K562 (cell line): Measurements from ENCODE around the gene CLCF1. TPM values are rescaled to one million over a fixed set of nuclear protein-coding genes. Genes with fewer than 3 reads are reported as not detected.

Source experiments
- ATAC-seq: fragments of 200-7000 bp; cut with Tn5 transposase; 3 replicates; pipeline ENCODE4 v1.9.1; 2020; ENCODE audit warnings: moderate library complexity
- BruUV-seq: library from RNA; stranded (reverse); fragments of 400-500 nt; replicated peaks from 2 replicates; lab custom pipeline; 2021; lab: Mats Ljungman, UMichigan
- CTCF ChIA-PET: fragments of 300-600 bp; formaldehyde crosslinking; extraction: SDS; loops from one replicate; lab custom pipeline; 2021; ENCODE audit warnings: low intra/inter-chr PET ratio; lab: Yijun Ruan, JAX
- POLR2A ChIA-PET: fragments of 300-600, 350-650 bp; sonication (Branson Sonifier 250); formaldehyde crosslinking; extraction: SDS; loops from one replicate; lab custom pipeline; 2021; ENCODE audit warnings: antibody characterized with exemption, inconsistent platforms; lab: Yijun Ruan, JAX
- DNase-seq, 4 experiments: peaks; one replicate each; pipeline versions ENCODE4 v3.0.0 to v3.0.0-alpha.2; 2011 to 2018; ENCODE audit warnings: low spot score in 3 of 4, mixed read lengths in 3 of 4; ENCODE audit errors: extremely low read depth in 1 of 4
- FAIRE-seq: peaks from 2 replicates; lab custom pipeline; 2011; peaks lifted over from hg19 to GRCh38; lab: Jason Lieb, UNC
- H2AFZ ChIP-seq: 2 replicates; pipeline ENCODE4 v1.6.0; 2011; ENCODE audit warnings: low read depth, low read length, control low read depth, inconsistent platforms
- H3K27ac ChIP-seq: fragments of 200-600 bp; 3 replicates; pipeline ENCODE4 v1.8.0; 2011; ENCODE audit warnings: low read depth, mild to moderate bottlenecking, control low read depth, inconsistent platforms, low read length, moderate library complexity, mixed read lengths; ENCODE audit errors: extremely low read depth
- H3K27me3 ChIP-seq, 2 experiments: fragments of 300-600 bp in 1 of 2; 2 replicates in 1 of 2; 3 replicates in 1 of 2; pipeline versions ENCODE4 v1.6.0 to v1.8.0; 2011; ENCODE audit warnings: inconsistent platforms in 2 of 2, low read length in 2 of 2, mild to moderate bottlenecking in 1 of 2, mixed read lengths in 1 of 2, moderate library complexity in 1 of 2; ENCODE audit not compliant: control insufficient read depth in 2 of 2, insufficient read depth in 2 of 2
- H3K36me3 ChIP-seq: fragments of 300-600 bp; 3 replicates; pipeline ENCODE4 v1.8.0; 2011; ENCODE audit warnings: mild to moderate bottlenecking, low read length, inconsistent platforms; ENCODE audit not compliant: control insufficient read depth, insufficient read depth
- H3K4me1 ChIP-seq, 2 experiments: fragments of 200-600 bp in 1 of 2; replicated peaks in 1 of 2; 2 replicates in 1 of 2; 3 replicates in 1 of 2; pipeline versions ENCODE4 v1.5.1 to v1.8.0; 2011; ENCODE audit warnings: inconsistent platforms in 2 of 2, low read length in 2 of 2, mild to moderate bottlenecking in 1 of 2, mixed read lengths in 1 of 2, moderate library complexity in 1 of 2; ENCODE audit not compliant: control insufficient read depth in 2 of 2, insufficient read depth in 2 of 2
- H3K4me2 ChIP-seq: 2 replicates; pipeline ENCODE4 v1.6.1; 2011; ENCODE audit warnings: low read length, control low read depth, inconsistent platforms, mixed read lengths; ENCODE audit not compliant: insufficient read depth
- H3K4me3 ChIP-seq: fragments of 200-600 bp; sonication (generic), shearing (Covaris generic); 2 replicates; pipeline ENCODE4 v1.5.1; 2016; ENCODE audit warnings: control low read depth, inconsistent platforms
- H3K79me2 ChIP-seq: fragments of 200-600 bp; 3 replicates; pipeline ENCODE4 v1.8.0; 2011; ENCODE audit warnings: low read length, inconsistent platforms; ENCODE audit not compliant: control insufficient read depth, insufficient read depth
- H3K9ac ChIP-seq, 2 experiments: 2 replicates each; pipeline versions ENCODE4 v1.6.0 to v1.6.1; 2011; ENCODE audit warnings: low read depth in 2 of 2, low read length in 2 of 2, control low read depth in 1 of 2, inconsistent platforms in 1 of 2, mild to moderate bottlenecking in 1 of 2, mixed read lengths in 1 of 2; ENCODE audit not compliant: insufficient read depth in 1 of 2
- H3K9me1 ChIP-seq: one replicate; pipeline ENCODE4 v1.6.0; 2011; ENCODE audit warnings: inconsistent platforms, mild to moderate bottlenecking, low read length, moderate library complexity; ENCODE audit not compliant: control insufficient read depth, insufficient read depth
- H3K9me3 ChIP-seq: replicated peaks from 2 replicates; pipeline ENCODE4 v1.5.1; 2011; ENCODE audit warnings: low read depth, low read length, inconsistent platforms; ENCODE audit not compliant: control insufficient read depth, insufficient read depth
- H4K20me1 ChIP-seq: replicated peaks from 2 replicates; pipeline ENCODE4 v1.6.1; 2011; ENCODE audit warnings: low read length, inconsistent platforms, mixed read lengths; ENCODE audit not compliant: control insufficient read depth, insufficient read depth
- ESRRA ChIP-seq: fragments of 450-650 bp; IDR thresholded peaks from 2 replicates; pipeline ENCODE4 v1.6.1; 2014; ENCODE audit warnings: low read depth, mild to moderate bottlenecking, moderate library complexity, borderline replicate concordance
- NR2C1 ChIP-seq, 2 experiments: fragments of 450-650 bp; IDR thresholded peaks; 2 replicates each; pipeline ENCODE4 v1.6.1; 2017; ENCODE audit warnings: mild to moderate bottlenecking in 2 of 2, antibody characterized with exemption in 1 of 2, inconsistent platforms in 1 of 2, missing compliant biosample characterization in 1 of 2, missing genetic modification characterization in 1 of 2
- NR2C2 ChIP-seq, 2 experiments: fragments of 200-800 bp in 1 of 2; sonication (Bioruptor generic) in 1 of 2; sonication (generic) in 1 of 2; formaldehyde crosslinking in 1 of 2; IDR thresholded peaks; 2 replicates each; pipeline versions ENCODE4 v1.6.1 to v1.8.0; 2016 to 2022; ENCODE audit warnings: mild to moderate bottlenecking in 1 of 2, missing compliant biosample characterization in 1 of 2, missing genetic modification characterization in 1 of 2, missing genetic modification reagents in 1 of 2
- POLR2G ChIP-seq: fragments of 200-400 bp; formaldehyde crosslinking; IDR thresholded peaks from 2 replicates; pipeline ENCODE4 v1.6.1; 2017; ENCODE audit warnings: low read depth, mild to moderate bottlenecking, antibody characterized with exemption, low read length, moderate library complexity
- ZBTB7A ChIP-seq: IDR thresholded peaks from 2 replicates; pipeline ENCODE4 v1.6.1; 2011; ENCODE audit warnings: low read depth, mild to moderate bottlenecking, low read length, moderate library complexity, borderline replicate concordance; ENCODE audit not compliant: control insufficient read depth
- ZNF3 ChIP-seq: fragments of 250-450 bp; sonication (Bioruptor Pico); IDR thresholded peaks from 2 replicates; pipeline ENCODE4 v1.5.0; 2021; ENCODE audit warnings: mild to moderate bottlenecking, moderate library complexity
- WGBS: fragments of 100-300 bp; shearing (Covaris generic); methylation state at CpG from one replicate; pipeline ENCODE4 v1.1.6; 2016; ENCODE audit warnings: low coverage, mixed read lengths; ENCODE audit not compliant: insufficient coverage; ENCODE audit errors: missing lambda C conversion rate; 5-methylcytosine and 5-hydroxymethylcytosine counted together
- in situ Hi-C: fragments of 300-500 bp; cut with MboI; formaldehyde crosslinking; loops from 4 replicates; pipeline ENCODE4 v1.15.0; 2018; ENCODE audit warnings: inconsistent platforms, mixed read lengths
- intact Hi-C: fragments of 100-400 bp; cut with micrococcal nuclease; formaldehyde crosslinking; loops from 2 replicates; pipeline ENCODE4 v1.14.2; 2022
- polyA plus RNA-seq, 8 experiments: library from polyadenylated mRNA; depleted of rRNA in 4 of 8; stranded (reverse) in 5 of 8; unstranded in 3 of 8; fragments of >200 nt; fragmentation: Nextera tagmentation in 2 of 8; fragmentation: Illumina TruSeq in 1 of 8; extraction: Ambion mirVana in 2 of 8; extraction: Trizol in 1 of 8; gene quantifications; 2 replicates each; pipeline versions ENCODE4 v1.2.1 to v1.2.3, GENCODE V29; 2011 to 2014; ENCODE audit warnings: inconsistent platforms in 1 of 8, missing spikeins in 1 of 8
- total RNA-seq, 7 experiments: library from RNA; depleted of rRNA in 6 of 7; stranded (reverse); fragments of >200 nt in 6 of 7; fragmentation: Illumina TruSeq in 2 of 7; extraction: Trizol in 2 of 7; gene quantifications; 2 replicates each; pipeline versions ENCODE4 v1.2.1 to v1.2.3, GENCODE V29; 2011 to 2021; ENCODE audit warnings: low replicate concordance in 1 of 7
- TF ChIP-seq, protein P1 (sequence below), 2 experiments: fragments of 450-650 bp in 1 of 2; sonication (generic) in 1 of 2; formaldehyde crosslinking; conservative IDR thresholded peaks; 2 replicates each; pipeline versions ENCODE4 v1.4.0 to v1.8.1; 2020 to 2022; ENCODE audit warnings: mild to moderate bottlenecking in 1 of 2, missing genetic modification reagents in 1 of 2

The CLCF1 gene
- total and polyA plus RNA-seq, 9 of the 15 experiments (the other 6 are each of a cell fraction or from before 2014, with no cell fraction given), result 0.49 to 5.8 (median 3.0) TPM

GRCh38 chr11:67405688-67406339, 32.4 kb upstream of the CLCF1 start:
- no peaks in the 10 kb centered on the region for H4K20me1 ChIP-seq
- H3K9ac ChIP-seq, result no peak overlapping the region; a peak in 1 of 4 replicates
- TF ChIP-seq, protein P1, sequence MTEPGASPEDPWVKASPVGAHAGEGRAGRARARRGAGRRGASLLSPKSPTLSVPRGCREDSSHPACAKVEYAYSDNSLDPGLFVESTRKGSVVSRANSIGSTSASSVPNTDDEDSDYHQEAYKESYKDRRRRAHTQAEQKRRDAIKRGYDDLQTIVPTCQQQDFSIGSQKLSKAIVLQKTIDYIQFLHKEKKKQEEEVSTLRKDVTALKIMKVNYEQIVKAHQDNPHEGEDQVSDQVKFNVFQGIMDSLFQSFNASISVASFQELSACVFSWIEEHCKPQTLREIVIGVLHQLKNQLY (CRISPR knock-in tag; conservative IDR thresholded peaks at IDR 0.05), result no peak
- TF ChIP-seq NR2C2 (CRISPR knock-in tag; IDR thresholded peaks at IDR 0.05) (no peak), NR2C2 (tag; IDR thresholded peaks at IDR 0.05) (peak; percentile 44; the same call in 1 of the 2 replicates), POLR2G (0 out of 2 replicates have a peak, but pooled peaks have one; percentile 25), ESRRA (peak; percentile 89), NR2C1 (IDR thresholded peaks at IDR 0.05) (peak; percentile 65), NR2C1 (tag; IDR thresholded peaks at IDR 0.05) (peak; percentile 75), ZNF3 (CRISPR knock-in tag) (no peak), ZBTB7A (0 out of 2 replicates have a peak, but pooled peaks have one; percentile 12)
- POLR2A ChIA-PET, result interaction anchor here (1.2 kb wide), 1 partner anchor 96 kb away, joined by 4 read pairs; no protein-coding TSS in a partner anchor
- H3K4me3 ChIP-seq, result no peak overlapping the region
- no peak overlapping the region for H3K4me2 ChIP-seq
- peaks cover 11 to 79% of the 10 kb centered on the region in 2 experiments for H3K4me1 ChIP-seq
- no peak overlapping the region; the same call in 2 of the 3 replicates for H3K27ac ChIP-seq
- H3K9me3 ChIP-seq, result no peaks in the 10 kb centered on the region
- intact Hi-C loops, result no loop called here
- H3K36me3 ChIP-seq, result 0 out of 3 replicates have a peak, but pooled peaks cover under 1% of the 10 kb centered on the region
- DNase-seq (no peak), ATAC-seq (no peak), FAIRE-seq (no peak)
- no TSS peak for BruUV-seq
- no peaks in the 10 kb centered on the region for H3K9me1 ChIP-seq
- H3K79me2 ChIP-seq, result peaks cover 8% of the 10 kb centered on the region
- no peak overlapping the region for H2AFZ ChIP-seq
- WGBS, result 78% methylated on average over 9 of the region's 9 CpGs
- CTCF ChIA-PET, result no interaction called here
- in situ Hi-C loops, result no loop called here
- H3K27me3 ChIP-seq, result no peaks in the 10 kb centered on the region
